HG03460 (cell line): ENCODE results near the gene FOXJ2.
"Not testable (repeated sequence)": the region's sequence is repeated elsewhere in the genome, so short reads cannot be mapped to it uniquely, and the experiment has no call there.

Experiments used
- ATAC-seq: cut with Tn5 transposase; IDR thresholded peaks from one replicate; pipeline ENCODE4 v1.9.1; 2021; ENCODE audit not compliant: unreplicated experiment

The FOXJ2 gene

GRCh38 chr12:8028267-8028666 lies 4.2 kb upstream of the FOXJ2 start:
- ATAC-seq: no peak

DNA sequence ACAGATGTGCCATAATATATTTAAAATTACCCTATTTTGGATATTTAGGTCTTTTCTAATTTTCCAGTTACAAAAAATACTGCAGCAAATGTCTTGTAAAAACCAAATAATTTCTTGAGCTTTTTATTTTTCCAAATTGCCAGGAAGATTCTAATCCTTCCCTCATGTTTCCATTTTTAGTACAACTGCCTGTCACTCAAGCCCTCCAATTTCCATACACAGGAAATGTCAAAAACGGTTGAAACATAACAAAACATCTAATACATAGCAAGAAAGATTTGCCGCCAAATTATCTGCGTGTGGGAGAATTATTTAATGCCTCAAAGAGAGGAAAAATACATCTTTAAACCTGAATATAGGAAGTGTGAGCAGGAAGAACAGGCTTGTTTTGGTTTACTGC lies 2.3 kb upstream of the FOXJ2 start:
- no peak for ATAC-seq

GRCh38 chr12:8031017-8031416 lies 1.5 kb upstream of the FOXJ2 start:
- ATAC-seq: not testable (repeated sequence)

GRCh38 chr12:8031872-8032241 lies 659 bp upstream of the FOXJ2 start:
- no peak for ATAC-seq

GRCh38 chr12:8033153-8034044 lies 883 bp downstream of the FOXJ2 start:
- no peak for ATAC-seq

DNA sequence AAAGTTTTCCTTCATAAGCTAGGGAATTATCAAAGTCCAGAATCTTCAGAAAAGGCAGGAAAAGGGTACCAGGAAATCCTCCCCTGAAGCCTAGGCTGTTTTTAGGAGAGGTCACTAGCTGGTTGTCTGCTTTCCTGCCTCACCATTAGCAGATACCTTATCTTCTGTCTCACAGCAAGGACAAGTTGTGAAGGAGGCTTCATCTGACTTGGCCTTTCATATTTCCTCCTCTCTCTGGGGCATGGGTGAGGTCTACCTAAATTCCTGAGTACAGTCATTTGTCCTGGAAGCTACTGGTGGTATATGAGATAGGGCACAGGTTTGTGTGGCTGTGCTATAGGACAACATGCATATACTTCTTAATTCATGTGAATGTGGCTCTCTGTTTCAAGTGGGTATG lies 2.3 kb downstream of the FOXJ2 start:
- no peak for ATAC-seq

DNA sequence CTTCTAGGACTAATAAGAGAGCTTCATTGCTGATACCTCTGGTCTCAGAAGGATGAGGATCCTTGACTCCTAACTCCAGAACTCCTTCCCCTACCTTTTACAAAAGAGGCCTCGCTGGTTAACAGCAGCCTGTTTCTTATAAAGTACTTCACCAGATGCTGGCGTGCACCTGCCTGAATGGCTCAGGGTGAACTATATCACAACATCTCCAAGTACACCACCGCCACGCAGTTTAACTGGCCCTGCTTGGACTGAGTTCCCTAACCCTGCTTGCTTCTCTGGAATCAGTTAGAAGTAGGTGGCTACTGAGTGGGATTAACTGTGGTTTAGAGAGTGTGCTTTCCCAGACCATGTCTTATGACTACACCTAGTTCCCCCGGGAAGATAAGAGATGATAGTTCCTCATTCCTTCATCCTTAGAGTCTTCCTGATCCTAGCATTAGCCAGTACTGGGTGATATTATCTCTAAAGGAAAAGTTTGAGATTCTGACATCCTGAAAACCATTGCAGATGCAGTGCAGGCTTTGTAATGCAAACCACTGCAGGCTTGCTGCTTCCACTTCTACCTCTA lies 3.0 kb downstream of the FOXJ2 start:
- ATAC-seq: no peak

DNA sequence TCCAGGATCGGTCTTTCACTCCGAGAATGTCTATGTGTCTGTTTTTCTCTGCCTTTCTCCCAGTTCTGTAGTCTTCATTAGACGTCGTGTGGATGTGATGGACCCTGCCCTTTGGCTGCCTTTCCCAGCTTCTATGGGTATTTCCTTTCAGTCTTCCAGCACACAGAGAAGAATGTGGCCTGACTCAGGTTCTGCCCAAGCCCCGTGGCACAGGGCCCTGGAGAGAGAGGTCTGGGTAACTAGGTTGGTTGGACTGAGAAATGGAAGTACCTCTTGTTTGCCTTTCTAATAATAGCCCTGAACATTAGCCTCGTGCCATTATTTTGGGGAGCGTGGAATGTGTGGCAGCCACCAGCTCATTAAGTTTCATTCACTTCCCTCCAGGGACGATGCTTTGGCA lies 3.8 kb downstream of the FOXJ2 start:
- no peak for ATAC-seq

DNA sequence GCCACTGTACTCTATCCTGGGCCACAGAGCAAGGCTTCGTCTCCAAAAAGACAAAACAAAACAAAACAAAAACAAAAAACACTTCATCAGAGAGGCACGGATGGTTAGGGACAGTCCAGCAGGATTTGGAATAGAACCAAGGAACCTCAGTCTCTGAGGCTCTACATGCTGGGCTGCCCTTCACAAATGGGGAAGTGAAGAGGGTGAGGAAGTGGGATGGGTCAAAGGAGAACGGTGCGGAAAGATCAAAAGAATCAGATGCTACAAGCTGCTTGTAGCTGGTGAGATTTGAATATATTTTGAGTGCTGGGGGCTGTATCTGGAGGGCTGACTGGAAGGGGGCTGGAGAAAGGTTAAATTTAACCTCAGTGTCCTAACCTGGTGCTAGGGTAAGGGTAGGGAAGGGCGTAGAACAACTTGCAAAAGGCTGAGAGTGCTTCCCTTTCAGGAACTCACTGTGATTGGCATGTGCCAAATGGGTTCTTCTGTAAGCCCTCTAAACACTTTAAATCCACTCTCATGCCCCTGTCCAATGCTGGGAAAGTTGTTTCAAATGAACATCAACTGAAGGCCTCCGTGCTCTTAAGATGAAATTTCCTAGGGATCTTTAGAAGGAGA lies 4.6 kb downstream of the FOXJ2 start:
- no peak for ATAC-seq

DNA sequence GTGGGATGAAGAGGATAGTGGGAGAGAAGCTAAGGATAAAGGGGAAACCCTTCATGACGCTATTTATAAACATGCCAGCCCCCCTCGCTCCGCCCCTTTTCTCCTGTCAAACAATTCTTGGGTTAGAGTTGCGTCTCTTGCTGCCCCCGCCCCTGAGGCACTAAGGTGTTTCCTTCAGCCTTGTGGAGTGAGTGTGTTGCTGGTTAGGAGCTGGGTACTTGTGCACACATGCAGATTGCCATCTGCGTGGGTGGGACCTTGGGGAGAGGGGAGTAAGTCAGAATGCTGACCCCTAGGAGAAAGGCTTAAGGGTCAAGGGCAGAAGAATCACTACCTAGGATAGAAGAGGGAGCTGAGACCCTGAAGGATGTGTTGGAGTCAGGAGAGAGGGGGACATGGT lies 5.4 kb downstream of the FOXJ2 start:
- no peak for ATAC-seq

GRCh38 chr12:8038659-8039114 lies 6.2 kb downstream of the FOXJ2 start:
- ATAC-seq: no peak

- ATAC-seq: no peak
These were observed 8.3 kb downstream of the FOXJ2 start for GRCh38 chr12:8040791-8041190.

DNA sequence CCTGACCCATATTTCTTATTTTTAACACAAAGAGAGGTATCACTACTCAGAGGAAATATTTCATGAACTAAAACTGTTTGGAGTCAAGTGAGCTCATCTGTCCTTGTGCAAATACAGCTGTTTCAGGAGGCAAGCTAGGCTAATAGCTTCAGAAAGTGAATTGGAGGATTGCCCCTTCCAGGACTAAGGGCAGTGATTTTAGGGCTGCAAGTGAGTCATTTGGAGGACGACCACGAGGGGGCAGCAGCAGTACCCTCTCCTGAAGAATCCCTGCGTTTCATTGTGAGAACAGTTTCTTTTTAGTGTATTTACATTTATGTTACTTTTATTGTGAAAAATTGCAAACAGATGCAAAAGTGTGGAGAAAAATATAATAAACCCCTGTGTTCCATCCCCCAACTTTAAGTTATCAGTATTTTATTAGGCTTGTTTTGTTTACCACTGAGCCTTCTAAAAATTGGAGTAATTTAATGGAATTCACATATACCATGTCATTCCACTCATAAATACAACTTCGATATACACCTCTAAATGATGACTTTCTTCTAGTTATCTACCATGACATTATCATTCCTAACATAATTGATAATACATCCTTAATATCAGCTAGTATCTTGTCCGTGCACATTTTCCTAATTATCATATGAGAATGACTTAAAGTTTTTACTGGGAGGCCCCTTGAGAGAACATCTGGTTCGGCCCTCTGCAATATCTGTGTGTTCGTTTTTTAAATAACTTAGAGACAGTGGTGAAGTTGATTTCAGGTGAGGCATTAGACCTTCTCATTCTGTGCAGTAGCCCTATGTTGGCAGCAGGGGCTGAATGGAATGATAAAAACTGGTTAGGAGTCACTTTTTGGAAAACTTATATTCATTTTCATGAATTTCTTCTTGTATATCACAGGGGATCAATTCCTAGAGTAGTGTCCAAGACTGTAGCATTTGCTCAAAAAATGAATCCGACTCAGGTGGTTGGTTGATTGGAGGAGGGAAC lies 13.7 kb downstream of the FOXJ2 start:
- ATAC-seq: no peak

GRCh38 chr12:8047842-8048241 lies 15.3 kb downstream of the FOXJ2 start:
- ATAC-seq: no peak

- no peak for ATAC-seq
These were observed 16.4 kb downstream of the FOXJ2 start for GRCh38 chr12:8048906-8049305.

- no peak for ATAC-seq
These were observed 18.2 kb downstream of the FOXJ2 start for GRCh38 chr12:8050600-8051250.

DNA sequence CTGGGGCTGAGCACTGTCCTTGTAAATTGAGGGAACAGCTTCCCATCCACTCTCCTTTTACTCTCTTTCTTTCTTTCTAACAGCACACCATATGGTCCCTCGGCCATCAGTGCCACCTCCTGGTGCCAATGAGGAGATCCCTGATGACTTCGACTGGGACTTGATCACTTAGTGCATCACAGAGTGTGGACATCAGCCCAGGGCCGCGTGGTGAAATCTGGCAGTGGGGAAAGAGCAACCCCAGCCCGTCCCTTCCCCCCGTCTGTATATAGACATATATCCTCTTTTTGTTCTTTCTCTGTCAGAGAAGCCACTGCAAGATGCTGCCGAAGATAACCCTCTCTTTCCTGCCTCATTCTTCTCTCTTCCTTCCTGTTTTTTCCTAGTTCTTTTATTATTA lies 20.2 kb downstream of the FOXJ2 start:
- ATAC-seq: no peak

GRCh38 chr12:8054816-8055215 lies 22.3 kb downstream of the FOXJ2 start:
- no peak for ATAC-seq

- ATAC-seq: no peak
These were observed 24.8 kb downstream of the FOXJ2 start for GRCh38 chr12:8057306-8057705.

- no peak for ATAC-seq
These were observed 25.3 kb downstream of the FOXJ2 start for GRCh38 chr12:8057839-8058238.
